ENCODE data around the gene AKTIP. TPM values are rescaled to one million over a fixed set of nuclear protein-coding genes. Genes with fewer than 3 reads are reported as not detected.

Gene AKTIP
- polyA plus RNA-seq, 1 donor from 2014 or later: 68.6 TPM

- Histone ChIP-seq H3K4me2 (ENCODE audit: low read length) (no peak overlapping the region), H3K36me3 (ENCODE audit: insufficient read depth, low read length) (no peaks in the 10 kb centered on the region), H3K9me3 (ENCODE audit: low read length) (no peaks in the 10 kb centered on the region), H3K4me3 (ENCODE audit: low read length) (no peak overlapping the region), H3K9me2 (ENCODE audit: insufficient read depth, low read length) (no peaks in the 10 kb centered on the region), H3K9ac (ENCODE audit: low read length) (no peak overlapping the region), H4K20me1 (ENCODE audit: insufficient read depth) (no peaks in the 10 kb centered on the region), H3F3A (ENCODE audit: insufficient read depth, low read length, poor library complexity, severe bottlenecking) (no peaks in the 10 kb centered on the region), H3K27ac (ENCODE audit: low read length) (no peak overlapping the region), H2AFZ (ENCODE audit: low read depth, low read length) (no peak overlapping the region), H3K79me2 (replicated peaks; ENCODE audit: insufficient read depth, low read length) (no peaks in the 10 kb centered on the region), H3K27me3 (ENCODE audit: insufficient read depth, low read depth, low read length) (no peaks in the 10 kb centered on the region)
- no peak for TF ChIP-seq SMC3 (conservative IDR thresholded peaks at IDR 0.05; ENCODE audit: poor library complexity)
- TF ChIP-seq MXI1 (conservative IDR thresholded peaks at IDR 0.05; ENCODE audit: poor library complexity, severe bottlenecking): no peak
- TF ChIP-seq CTCF (IDR thresholded peaks at IDR 0.05; ENCODE audit: poor library complexity, severe bottlenecking): no peak
- TF ChIP-seq EZH2 (IDR thresholded peaks at IDR 0.05; ENCODE audit: borderline replicate concordance, insufficient read depth, low read length, poor library complexity, severe bottlenecking): no peak
Observed at GRCh38 chr16:53537626-53538025, 34.6 kb upstream of the AKTIP start.

- no peak overlapping the region for H3K4me2 ChIP-seq (ENCODE audit: low read length)
- TF ChIP-seq EZH2 (IDR thresholded peaks at IDR 0.05; ENCODE audit: borderline replicate concordance, insufficient read depth, low read length, poor library complexity, severe bottlenecking) (no peak), TAF1 (IDR thresholded peaks at IDR 0.05; ENCODE audit: low read depth) (no peak), EP300 (conservative IDR thresholded peaks at IDR 0.05; ENCODE audit: poor library complexity, severe bottlenecking) (no peak), POLR2AphosphoS5 (IDR thresholded peaks at IDR 0.05) (no peak)
Observed at GRCh38 chr16:53534206-53534605, 31.2 kb upstream of the AKTIP start.

GRCh38 chr16:53530741-53531140, 27.7 kb upstream of the AKTIP start:
- Histone ChIP-seq H3K4me2 (ENCODE audit: low read length) (no peak overlapping the region), H3K9me2 (ENCODE audit: insufficient read depth, low read length) (no peaks in the 10 kb centered on the region), H3K79me2 (replicated peaks; ENCODE audit: insufficient read depth, low read length) (no peaks in the 10 kb centered on the region), H3K36me3 (ENCODE audit: insufficient read depth, low read length) (no peaks in the 10 kb centered on the region), H3K27me3 (ENCODE audit: insufficient read depth, low read depth, low read length) (no peaks in the 10 kb centered on the region), H2AFZ (ENCODE audit: low read depth, low read length) (no peak overlapping the region), H3F3A (ENCODE audit: insufficient read depth, low read length, poor library complexity, severe bottlenecking) (no peaks in the 10 kb centered on the region), H3K27ac (ENCODE audit: low read length) (no peak overlapping the region), H3K9ac (ENCODE audit: low read length) (no peak overlapping the region), H3K9me3 (ENCODE audit: low read length) (no peaks in the 10 kb centered on the region), H4K20me1 (ENCODE audit: insufficient read depth) (no peaks in the 10 kb centered on the region), H3K4me3 (ENCODE audit: low read length) (no peak overlapping the region)
- no peak for TF ChIP-seq REST (IDR thresholded peaks at IDR 0.05; ENCODE audit: borderline replicate concordance)
- TF ChIP-seq SMC3 (conservative IDR thresholded peaks at IDR 0.05; ENCODE audit: poor library complexity): no peak
- TF ChIP-seq POLR2AphosphoS5 (IDR thresholded peaks at IDR 0.05): no peak
- TF ChIP-seq EZH2 (IDR thresholded peaks at IDR 0.05; ENCODE audit: borderline replicate concordance, insufficient read depth, low read length, poor library complexity, severe bottlenecking): no peak
- no peak for TF ChIP-seq CTCF (IDR thresholded peaks at IDR 0.05; ENCODE audit: poor library complexity, severe bottlenecking)

More at GRCh38 chr16:53534206-53534605, 31.2 kb upstream of the AKTIP start:
- no peak overlapping the region for H3K9ac ChIP-seq (ENCODE audit: low read length)
- no peaks in the 10 kb centered on the region for H4K20me1 ChIP-seq (ENCODE audit: insufficient read depth)
- no peak overlapping the region for H2AFZ ChIP-seq (ENCODE audit: low read depth, low read length)
- H3K4me3 ChIP-seq (ENCODE audit: low read length): no peak overlapping the region
- no peaks in the 10 kb centered on the region for H3F3A ChIP-seq (ENCODE audit: insufficient read depth, low read length, poor library complexity, severe bottlenecking)
- H3K36me3 ChIP-seq (ENCODE audit: insufficient read depth, low read length): no peaks in the 10 kb centered on the region
- no peaks in the 10 kb centered on the region for H3K9me3 ChIP-seq (ENCODE audit: low read length)
- H3K79me2 ChIP-seq (replicated peaks; ENCODE audit: insufficient read depth, low read length): no peaks in the 10 kb centered on the region
- H3K9me2 ChIP-seq (ENCODE audit: insufficient read depth, low read length): no peaks in the 10 kb centered on the region
- H3K27ac ChIP-seq (ENCODE audit: low read length): no peak overlapping the region
- no peaks in the 10 kb centered on the region for H3K27me3 ChIP-seq (ENCODE audit: insufficient read depth, low read depth, low read length)

Measured in neural cell (in vitro differentiated cells).